Stimulated activated CD8-positive, alpha-beta memory T cell treated with anti-CD3 and anti-CD28 coated beads, Interleukin-12 subunit alpha, Interleukin-12 subunit beta, amount 100 ng/mL, for 24 hours (primary cell): ENCODE measurements around the gene MALRD1.

Experiments
- DNase-seq: peaks from one replicate; pipeline ENCODE4 v3.0.0-alpha.2; 2020; ENCODE audit errors: extremely low read depth

Gene MALRD1

GRCh38 chr10:19048489-19048888 is at the start of gene MALRD1:
Gene MALRD1, plus strand, starts transcription at chr10:19048801. Its CDS starts 138 bp downstream, at chr10:19048939.
- no peak for DNase-seq

- DNase-seq, result no peak
Measured at GRCh38 chr10:19003341-19003740, 45.3 kb upstream of the MALRD1 start.

DNA sequence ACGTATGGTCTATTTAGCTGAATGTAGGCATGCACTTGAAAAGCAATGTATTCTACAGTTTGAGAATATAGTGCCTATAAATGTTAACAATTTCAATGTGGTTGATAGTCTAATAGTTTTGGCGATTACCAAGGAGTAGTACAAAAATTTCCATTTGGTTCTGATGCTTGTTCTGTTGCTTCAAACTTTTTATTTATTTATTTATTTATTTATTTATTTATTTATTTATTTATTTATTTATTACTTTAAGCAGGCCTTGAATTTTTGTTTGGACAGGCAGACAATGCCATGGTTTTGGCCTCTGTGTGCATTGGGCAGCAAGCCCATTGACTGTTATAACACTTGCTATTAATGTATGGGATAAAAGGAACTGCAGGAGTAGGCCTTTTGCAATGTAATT is 36.5 kb upstream of the MALRD1 start:
- DNase-seq, result no peak

GRCh38 chr10:19014034-19014433 is 34.6 kb upstream of the MALRD1 start:
- DNase-seq, result no peak

DNA sequence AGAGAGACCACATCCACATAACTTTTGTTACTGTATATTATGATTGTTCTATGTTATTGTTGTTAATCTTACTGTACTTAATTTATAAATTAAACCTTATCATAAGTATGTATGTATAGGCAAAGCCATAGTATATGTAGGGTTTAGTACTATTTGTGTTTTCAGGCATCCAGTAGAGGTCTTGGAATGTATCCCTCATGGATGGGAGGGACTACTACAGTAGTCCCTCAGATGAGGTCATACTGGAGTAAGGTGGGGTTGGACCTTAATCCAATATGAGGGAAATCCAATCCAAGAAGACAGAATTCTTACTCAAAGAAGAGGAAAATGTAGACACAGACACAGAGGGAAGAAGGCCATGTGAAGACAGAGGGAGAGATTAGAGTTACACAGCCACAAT is 34.1 kb upstream of the MALRD1 start:
- no peak for DNase-seq

DNA sequence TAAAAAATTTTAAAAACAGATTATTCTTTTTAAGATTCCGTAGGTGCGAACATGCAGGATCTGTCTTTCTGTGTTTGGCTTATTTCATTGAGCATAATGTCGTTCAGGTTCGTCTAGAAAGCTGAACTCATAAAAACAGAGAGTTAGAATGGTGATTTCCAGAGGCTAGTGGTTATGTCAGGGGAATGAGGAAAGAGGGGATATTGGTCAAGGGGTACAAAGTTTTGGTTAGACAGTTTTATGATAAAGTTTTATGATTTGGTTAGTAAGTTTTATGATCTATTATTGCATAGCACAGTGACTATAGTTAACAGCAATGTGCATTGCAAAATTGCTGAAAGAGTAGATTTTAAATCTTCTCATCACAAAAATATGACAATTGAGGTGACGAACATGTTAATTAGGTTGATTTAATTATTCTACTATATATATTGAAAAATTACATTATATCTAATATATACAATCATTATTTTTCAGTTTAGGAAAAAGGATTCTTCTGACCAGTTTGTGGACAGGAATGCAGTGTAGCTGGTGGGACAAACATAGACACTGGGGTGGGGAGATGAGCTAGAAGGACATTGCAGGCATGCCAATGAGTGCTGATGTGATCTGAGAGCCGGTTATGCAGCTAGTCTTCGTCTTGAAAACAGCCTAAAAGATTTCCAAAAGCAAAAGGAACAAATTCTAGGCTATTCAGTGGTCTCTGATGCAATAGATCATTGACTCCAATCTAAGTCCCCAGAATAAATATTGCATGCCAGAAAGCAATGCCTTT is 31.3 kb upstream of the MALRD1 start:
- DNase-seq, result no peak

DNA sequence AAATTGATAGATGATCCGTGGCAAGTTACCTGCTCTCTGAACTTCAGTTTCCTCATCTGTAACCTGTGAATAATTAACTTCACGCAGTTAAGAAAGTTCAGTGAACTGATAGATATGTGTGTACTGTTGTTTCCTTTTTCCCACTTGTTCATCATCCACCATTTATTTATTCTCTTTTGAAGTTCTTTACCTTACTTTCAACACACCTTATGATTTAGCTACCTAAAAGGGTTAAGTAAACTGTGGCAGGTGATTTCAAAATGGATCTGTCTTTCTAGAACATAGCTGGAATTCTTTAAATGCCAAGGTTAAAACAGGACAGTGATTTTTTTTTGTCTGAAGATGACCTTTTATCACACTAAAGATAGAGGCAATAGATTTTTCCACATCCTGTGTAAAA is 27.4 kb upstream of the MALRD1 start:
- DNase-seq, result no peak

DNA sequence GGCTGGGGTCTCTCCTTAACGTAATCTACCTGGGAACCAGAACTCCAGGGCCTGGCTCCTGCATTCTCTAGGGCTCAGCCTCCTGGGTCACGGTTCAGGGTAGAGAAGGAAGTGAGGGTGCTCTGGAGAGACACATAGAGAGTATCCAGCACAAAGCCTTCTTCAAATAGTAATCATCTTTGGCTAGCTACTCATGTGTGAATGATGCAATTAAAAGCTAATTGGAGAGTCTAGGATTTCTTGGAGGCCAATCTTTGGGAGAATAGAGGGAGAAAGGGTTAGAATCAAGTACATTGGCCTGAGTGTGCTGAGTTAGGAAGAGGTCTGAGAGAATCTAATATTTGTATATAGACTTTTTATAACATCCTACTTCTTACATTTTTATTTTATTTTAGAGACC is 24.0 kb upstream of the MALRD1 start:
- no peak for DNase-seq

- no peak for DNase-seq
Measured at GRCh38 chr10:19031763-19032162, 16.8 kb upstream of the MALRD1 start.

- no peak for DNase-seq
Measured at GRCh38 chr10:19033741-19034140, 14.9 kb upstream of the MALRD1 start.

DNA sequence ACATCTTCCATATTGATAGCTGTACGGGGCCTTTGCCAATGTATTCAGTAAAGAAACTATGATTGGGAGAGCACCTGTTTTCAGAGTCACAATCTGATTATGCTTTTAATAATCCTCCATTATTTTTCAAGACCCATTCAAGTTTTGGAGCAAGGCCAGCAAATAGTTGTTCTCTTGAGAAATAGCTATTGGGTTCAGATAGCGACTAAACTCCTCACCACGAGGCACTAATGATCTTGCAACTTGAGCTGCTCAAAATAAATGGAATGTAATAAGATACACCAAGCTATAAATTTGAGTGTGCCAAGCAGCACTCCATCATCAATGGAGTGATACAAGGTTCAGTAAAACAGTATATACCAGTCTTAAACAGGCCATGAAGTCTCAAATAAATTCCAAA is 7.4 kb upstream of the MALRD1 start:
- DNase-seq, result no peak

GRCh38 chr10:19043431-19043830 is 5.2 kb upstream of the MALRD1 start:
- DNase-seq, result no peak

DNA sequence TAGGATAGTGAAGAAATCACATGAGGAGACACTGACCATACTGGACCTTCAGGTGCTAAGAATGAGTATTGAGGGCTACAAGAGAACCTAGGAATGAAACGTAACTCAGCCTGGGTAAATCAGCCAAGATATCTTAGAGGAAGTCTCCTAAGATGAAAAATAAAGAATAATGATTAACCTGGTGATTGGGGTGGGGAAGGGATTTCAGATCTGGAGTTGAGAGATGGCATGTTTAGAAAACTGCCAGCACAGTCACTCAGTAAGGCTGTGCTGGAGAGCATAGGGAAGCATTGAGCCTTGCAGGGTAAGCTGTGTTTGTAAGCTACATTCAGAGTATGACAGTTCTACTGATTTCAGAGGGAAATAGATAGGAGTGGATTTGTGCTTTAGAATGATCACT is 1.9 kb upstream of the MALRD1 start:
- DNase-seq, result no peak

DNA sequence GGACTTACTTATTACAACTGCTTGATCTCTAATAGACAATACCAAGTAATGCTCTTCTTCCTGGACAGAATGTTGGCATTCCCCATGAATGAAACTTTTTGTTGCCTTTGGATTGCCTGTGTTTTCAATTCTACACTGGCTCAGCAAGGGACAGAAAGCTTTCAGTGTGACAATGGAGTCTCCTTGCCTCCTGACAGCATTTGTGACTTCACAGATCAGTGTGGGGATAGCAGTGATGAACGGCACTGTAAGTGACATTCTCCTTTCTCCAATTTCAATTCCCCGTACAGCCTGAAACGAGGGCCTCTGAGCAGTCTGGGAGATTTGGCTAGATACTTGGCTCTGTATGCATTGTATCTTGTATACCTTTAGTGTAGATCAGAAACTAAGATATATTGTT is 290 bp downstream of the MALRD1 start:
- DNase-seq, result no peak

GRCh38 chr10:19049567-19049966 is 966 bp downstream of the MALRD1 start:
- DNase-seq, result no peak

GRCh38 chr10:19054289-19054835 is 5.8 kb downstream of the MALRD1 start:
- no peak for DNase-seq

DNA sequence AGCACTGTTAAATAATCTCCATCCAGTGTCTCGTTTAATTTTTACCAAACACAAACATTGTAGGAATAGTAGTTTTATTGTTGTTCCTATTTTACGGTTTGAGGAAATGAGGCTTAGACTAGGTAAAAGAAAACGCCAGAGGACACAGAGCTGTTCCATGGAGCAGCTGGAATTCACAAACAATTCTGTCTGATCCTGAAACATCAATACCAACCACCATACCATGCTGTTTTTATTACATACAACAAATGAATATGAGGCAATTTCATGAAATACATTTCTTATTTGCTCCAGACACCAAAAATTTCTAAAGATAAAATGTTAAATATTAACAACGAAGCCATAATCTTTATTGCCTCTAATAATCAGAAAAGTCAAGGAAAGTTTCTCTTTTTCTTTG is 9.4 kb downstream of the MALRD1 start:
- DNase-seq, result no peak

DNA sequence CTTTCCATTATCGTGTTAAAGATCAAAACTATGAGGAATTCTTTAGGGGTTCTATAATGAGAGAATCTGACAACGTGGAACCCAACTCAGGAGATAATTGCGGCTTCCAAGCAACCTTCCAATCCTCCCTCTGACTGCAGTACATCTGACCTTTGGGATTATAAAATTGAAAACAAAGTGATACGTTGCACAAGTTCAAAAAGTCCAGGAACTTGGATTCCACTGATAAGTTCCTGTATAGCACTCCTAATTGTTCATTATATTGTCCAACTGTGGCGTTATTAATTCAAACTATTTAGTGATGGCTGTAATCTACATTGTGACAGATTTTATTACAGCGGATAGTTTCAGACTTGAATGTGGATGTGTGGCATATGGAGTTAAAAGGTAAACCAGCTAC is 15.4 kb downstream of the MALRD1 start:
- DNase-seq, result no peak

GRCh38 chr10:19071946-19072345 is 23.3 kb downstream of the MALRD1 start:
- no peak for DNase-seq

- no peak for DNase-seq
Measured at GRCh38 chr10:19077276-19077675, 28.7 kb downstream of the MALRD1 start.

DNA sequence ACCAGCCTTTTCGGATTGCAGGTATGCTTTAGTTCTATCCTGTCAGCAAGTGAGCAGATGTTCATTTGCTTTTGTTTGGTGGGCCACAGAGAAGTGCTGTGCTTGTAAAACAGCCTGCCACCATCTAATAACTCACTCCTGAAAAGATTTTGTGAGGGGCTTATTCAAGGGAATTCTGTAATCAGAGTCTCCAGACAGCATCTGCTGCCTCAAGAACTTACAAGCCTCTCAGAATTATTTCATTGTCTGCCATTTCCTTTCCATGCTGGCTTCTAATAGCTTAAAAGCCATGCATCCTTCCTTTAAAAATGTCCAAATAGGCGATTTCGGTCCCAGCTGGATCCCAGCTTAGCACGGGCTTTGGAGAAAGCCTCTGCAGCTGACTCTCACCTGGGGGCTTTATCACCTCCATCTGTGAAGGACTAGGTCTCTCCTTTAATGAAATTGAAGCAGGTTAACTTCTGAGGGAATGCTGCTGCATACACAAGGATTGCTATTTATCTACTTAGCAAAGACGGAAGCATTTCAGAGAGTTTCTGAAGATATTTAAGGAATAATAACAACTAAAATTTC is 48.0 kb downstream of the MALRD1 start:
- DNase-seq, result no peak

GRCh38 chr10:19097151-19097550 is 48.5 kb downstream of the MALRD1 start:
- DNase-seq, result no peak

- DNase-seq, result no peak
Measured at GRCh38 chr10:19098803-19099202, 50.2 kb downstream of the MALRD1 start.
